ENCODE measurements around the gene SLIT3.

DNA sequence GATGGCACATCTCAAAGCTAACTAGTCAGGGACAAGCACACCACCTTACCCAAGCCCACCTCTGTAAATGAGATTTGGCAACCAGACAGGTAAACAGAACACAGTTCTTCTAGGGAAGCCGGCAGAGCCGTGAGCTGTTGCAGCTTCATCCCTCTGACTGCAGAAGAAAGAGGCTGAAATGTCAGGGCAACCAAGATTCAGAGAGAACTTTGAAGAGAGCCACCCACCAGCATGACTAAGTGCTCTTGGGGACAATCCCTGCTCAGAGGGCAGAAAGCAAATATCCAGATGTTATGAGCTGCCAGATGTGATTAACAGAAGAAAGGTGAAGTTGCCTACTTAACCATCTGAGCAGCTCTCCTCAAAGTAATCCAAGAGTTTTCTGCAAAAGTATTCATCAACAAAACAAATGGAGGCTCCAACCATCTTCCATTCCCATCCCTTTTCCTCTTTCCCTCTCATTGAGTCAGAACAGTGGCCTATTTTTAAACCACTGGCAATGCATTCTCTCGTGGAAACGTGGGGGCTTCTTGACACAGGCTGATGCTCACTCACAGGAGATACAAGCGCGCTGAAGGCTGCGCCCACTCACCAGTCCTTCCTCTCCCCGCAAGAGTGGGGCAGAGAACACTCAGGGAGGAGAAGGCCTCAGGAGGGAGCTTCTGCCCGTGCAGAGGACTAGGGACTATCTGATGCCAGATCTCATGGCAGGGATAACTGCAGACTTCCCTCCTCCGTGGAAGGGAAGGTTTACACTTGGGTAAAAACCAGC lies 57.1 kb downstream of the SLIT3 start:
- TF ChIP-seq, protein P1, sequence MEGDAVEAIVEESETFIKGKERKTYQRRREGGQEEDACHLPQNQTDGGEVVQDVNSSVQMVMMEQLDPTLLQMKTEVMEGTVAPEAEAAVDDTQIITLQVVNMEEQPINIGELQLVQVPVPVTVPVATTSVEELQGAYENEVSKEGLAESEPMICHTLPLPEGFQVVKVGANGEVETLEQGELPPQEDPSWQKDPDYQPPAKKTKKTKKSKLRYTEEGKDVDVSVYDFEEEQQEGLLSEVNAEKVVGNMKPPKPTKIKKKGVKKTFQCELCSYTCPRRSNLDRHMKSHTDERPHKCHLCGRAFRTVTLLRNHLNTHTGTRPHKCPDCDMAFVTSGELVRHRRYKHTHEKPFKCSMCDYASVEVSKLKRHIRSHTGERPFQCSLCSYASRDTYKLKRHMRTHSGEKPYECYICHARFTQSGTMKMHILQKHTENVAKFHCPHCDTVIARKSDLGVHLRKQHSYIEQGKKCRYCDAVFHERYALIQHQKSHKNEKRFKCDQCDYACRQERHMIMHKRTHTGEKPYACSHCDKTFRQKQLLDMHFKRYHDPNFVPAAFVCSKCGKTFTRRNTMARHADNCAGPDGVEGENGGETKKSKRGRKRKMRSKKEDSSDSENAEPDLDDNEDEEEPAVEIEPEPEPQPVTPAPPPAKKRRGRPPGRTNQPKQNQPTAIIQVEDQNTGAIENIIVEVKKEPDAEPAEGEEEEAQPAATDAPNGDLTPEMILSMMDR (IDR thresholded peaks at IDR 0.05) = no peak
- TF ChIP-seq POLR2AphosphoS5 (IDR thresholded peaks at IDR 0.05) = no peak
